Measurements from ENCODE around the gene PROKR1.
"Not testable (repeated sequence)": the region's sequence is repeated elsewhere in the genome, so short reads cannot be mapped to it uniquely, and the experiment has no call there.

The PROKR1 gene

GRCh38 chr2:68643011-68643873 lies at the start of gene PROKR1:
PROKR1 (plus strand) TSS chr2:68643579; CDS start chr2:68645822, 2,243 bp downstream.
- TF ChIP-seq, protein P1, sequence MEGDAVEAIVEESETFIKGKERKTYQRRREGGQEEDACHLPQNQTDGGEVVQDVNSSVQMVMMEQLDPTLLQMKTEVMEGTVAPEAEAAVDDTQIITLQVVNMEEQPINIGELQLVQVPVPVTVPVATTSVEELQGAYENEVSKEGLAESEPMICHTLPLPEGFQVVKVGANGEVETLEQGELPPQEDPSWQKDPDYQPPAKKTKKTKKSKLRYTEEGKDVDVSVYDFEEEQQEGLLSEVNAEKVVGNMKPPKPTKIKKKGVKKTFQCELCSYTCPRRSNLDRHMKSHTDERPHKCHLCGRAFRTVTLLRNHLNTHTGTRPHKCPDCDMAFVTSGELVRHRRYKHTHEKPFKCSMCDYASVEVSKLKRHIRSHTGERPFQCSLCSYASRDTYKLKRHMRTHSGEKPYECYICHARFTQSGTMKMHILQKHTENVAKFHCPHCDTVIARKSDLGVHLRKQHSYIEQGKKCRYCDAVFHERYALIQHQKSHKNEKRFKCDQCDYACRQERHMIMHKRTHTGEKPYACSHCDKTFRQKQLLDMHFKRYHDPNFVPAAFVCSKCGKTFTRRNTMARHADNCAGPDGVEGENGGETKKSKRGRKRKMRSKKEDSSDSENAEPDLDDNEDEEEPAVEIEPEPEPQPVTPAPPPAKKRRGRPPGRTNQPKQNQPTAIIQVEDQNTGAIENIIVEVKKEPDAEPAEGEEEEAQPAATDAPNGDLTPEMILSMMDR (IDR thresholded peaks at IDR 0.05; ENCODE audit: borderline replicate concordance, insufficient read depth, low read depth, low read length), result no peak
- H3K4me3 ChIP-seq (ENCODE audit: low read depth, low read length), result no peak within 1 kb of the TSS

DNA sequence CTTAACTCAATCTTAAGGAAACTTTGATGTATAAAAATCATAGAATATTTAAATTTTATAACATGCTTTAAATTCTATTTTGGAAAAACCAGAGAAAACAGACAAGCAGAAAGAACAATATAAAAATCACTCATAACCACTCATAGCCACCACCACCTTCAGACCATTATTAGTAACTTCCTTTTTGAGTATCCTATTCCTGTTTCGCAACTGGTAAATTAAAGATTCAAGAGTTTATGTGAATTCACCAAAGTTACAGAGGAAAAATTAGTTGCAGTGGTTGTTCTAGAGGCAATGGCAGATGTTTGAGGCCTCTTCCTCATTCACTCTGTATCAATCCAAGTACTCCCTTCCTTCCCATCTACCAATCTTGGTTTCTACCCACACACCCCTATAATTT lies 49.3 kb upstream of the PROKR1 start:
- TF ChIP-seq, protein P1 (IDR thresholded peaks at IDR 0.05; ENCODE audit: borderline replicate concordance, insufficient read depth, low read depth, low read length), result no peak
- no peak overlapping the region for H3K4me3 ChIP-seq (ENCODE audit: low read depth, low read length)

- TF ChIP-seq, protein P1 (IDR thresholded peaks at IDR 0.05; ENCODE audit: borderline replicate concordance, insufficient read depth, low read depth, low read length), result peak; percentile 83
- H3K4me3 ChIP-seq (ENCODE audit: low read depth, low read length), result no peak overlapping the region
Measured at GRCh38 chr2:68594674-68595492, 48.5 kb upstream of the PROKR1 start.

- H3K4me3 ChIP-seq (ENCODE audit: low read depth, low read length), result not testable (repeated sequence)
Measured at GRCh38 chr2:68595493-68595785, 47.9 kb upstream of the PROKR1 start.

DNA sequence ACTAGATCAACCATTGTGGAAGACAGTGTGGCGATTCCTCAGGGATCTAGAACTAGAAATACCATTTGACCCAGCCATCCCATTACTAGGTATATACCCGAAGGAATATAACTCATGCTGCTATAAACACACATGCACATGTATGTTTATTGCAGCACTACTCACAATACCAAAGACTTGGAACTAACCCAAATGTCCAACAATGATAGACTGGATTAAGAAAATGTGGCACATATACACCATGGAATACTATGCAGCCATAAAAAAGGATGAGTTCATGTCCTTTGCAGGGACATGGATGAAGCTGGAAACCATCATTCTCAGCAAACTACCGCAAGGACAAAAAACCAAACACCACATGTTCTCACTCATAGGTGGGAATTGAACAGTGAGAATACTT lies 42.9 kb upstream of the PROKR1 start:
- H3K4me3 ChIP-seq (ENCODE audit: low read depth, low read length), result not testable (repeated sequence)

GRCh38 chr2:68603059-68603458 lies 40.3 kb upstream of the PROKR1 start:
- H3K4me3 ChIP-seq (ENCODE audit: low read depth, low read length), result no peak overlapping the region
- TF ChIP-seq, protein P1 (IDR thresholded peaks at IDR 0.05; ENCODE audit: borderline replicate concordance, insufficient read depth, low read depth, low read length), result no peak

DNA sequence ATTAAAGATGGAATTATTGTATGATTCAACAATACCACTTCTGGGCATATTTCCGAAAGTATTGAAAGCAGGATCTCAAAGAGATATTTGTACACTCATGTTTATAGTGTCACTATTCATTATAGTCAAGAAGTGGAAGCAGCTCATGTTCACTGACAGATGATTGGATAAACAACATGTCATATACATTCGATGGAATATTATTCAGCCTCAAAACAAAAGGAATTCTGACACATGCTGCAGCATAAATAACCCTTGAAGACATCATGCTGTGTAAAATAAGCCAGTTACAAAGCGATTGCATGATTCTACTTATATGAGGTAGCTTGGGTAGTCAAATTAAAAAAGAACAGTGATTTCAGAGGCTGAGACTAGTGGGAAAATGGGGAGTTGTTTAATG lies 39.3 kb upstream of the PROKR1 start:
- TF ChIP-seq, protein P1 (IDR thresholded peaks at IDR 0.05; ENCODE audit: borderline replicate concordance, insufficient read depth, low read depth, low read length), result no peak
- H3K4me3 ChIP-seq (ENCODE audit: low read depth, low read length), result no peak overlapping the region

DNA sequence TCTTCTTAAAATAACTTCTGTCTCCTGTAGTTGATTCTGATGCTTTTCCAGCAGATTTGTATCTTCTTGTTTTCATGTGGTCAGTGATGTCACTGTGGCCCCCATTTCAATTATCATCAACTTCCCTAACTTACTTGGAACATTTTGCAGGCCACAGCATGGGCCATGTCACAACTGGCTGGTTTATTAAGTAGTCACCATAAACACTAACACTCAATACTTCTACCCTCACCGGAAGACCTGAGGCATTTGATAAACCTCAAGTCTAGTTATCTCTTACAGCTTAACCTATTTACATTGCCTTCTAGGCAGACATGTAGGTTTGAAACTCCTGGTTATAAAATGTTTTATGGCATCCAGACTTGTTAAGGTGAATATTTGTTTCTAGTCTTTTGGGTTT lies 37.4 kb upstream of the PROKR1 start:
- TF ChIP-seq, protein P1 (IDR thresholded peaks at IDR 0.05; ENCODE audit: borderline replicate concordance, insufficient read depth, low read depth, low read length), result no peak
- H3K4me3 ChIP-seq (ENCODE audit: low read depth, low read length), result no peak overlapping the region

Measured in GM12875 (cell line).